ENCODE data around the gene BRD9.
A peak's percentile ranks its signal among the peaks of the same experiment; 100 is the strongest.

The BRD9 gene

GRCh38 chr5:893137-893506 lies 521 bp upstream of the BRD9 start:
- TF ChIP-seq GABPA (IDR thresholded peaks at IDR 0.05; ENCODE audit: low read depth) (no peak), SPI1 (IDR thresholded peaks at IDR 0.05; ENCODE audit: borderline replicate concordance, low read depth) (no peak), POLR2AphosphoS5 (IDR thresholded peaks at IDR 0.05; ENCODE audit: low read depth) (no peak), REST (IDR thresholded peaks at IDR 0.05; ENCODE audit: insufficient replicate concordance, low read depth) (no peak), CTCF (IDR thresholded peaks at IDR 0.05; ENCODE audit: insufficient read depth, low read length) (no peak)
- Histone ChIP-seq H3K27me3 (ENCODE audit: insufficient read depth, poor library complexity, severe bottlenecking) (no peaks in the 10 kb centered on the region), H3K4me3 (replicated peaks; ENCODE audit: insufficient read depth, low read length) (peak overlapping the region; percentile 91), H3K27ac (replicated peaks) (peak overlapping the region; percentile 70)
- no peak for DNase-seq (ENCODE audit: low read depth in 1 of 2, low spot score in 1 of 2)

- DNase-seq (ENCODE audit: low read depth in 1 of 2, low spot score in 1 of 2) = peak; percentile 11 to 25
- H3K27me3 ChIP-seq (ENCODE audit: insufficient read depth, poor library complexity, severe bottlenecking) = no peaks in the 10 kb centered on the region
- H3K4me3 ChIP-seq (replicated peaks; ENCODE audit: insufficient read depth, low read length) = peak overlapping the region; percentile 91
- H3K27ac ChIP-seq (replicated peaks) = peak overlapping the region; percentile 91
- TF ChIP-seq POLR2AphosphoS5 (IDR thresholded peaks at IDR 0.05; ENCODE audit: low read depth) (no peak; the same call in 1 of the 2 replicates), CTCF (IDR thresholded peaks at IDR 0.05; ENCODE audit: insufficient read depth, low read length) (no peak), SPI1 (IDR thresholded peaks at IDR 0.05; ENCODE audit: borderline replicate concordance, low read depth) (no peak), GABPA (IDR thresholded peaks at IDR 0.05; ENCODE audit: low read depth) (no peak), REST (IDR thresholded peaks at IDR 0.05; ENCODE audit: insufficient replicate concordance, low read depth) (no peak)
Observed at GRCh38 chr5:891837-892393, 686 bp downstream of the BRD9 start.

GRCh38 chr5:891117-891836 lies 1.3 kb downstream of the BRD9 start:
- no peaks in the 10 kb centered on the region for H3K27me3 ChIP-seq (ENCODE audit: insufficient read depth, poor library complexity, severe bottlenecking)
- no peak for TF ChIP-seq REST (IDR thresholded peaks at IDR 0.05; ENCODE audit: insufficient replicate concordance, low read depth)
- no peak for TF ChIP-seq GABPA (IDR thresholded peaks at IDR 0.05; ENCODE audit: low read depth)
- TF ChIP-seq SPI1 (IDR thresholded peaks at IDR 0.05; ENCODE audit: borderline replicate concordance, low read depth) = peak; percentile 5; the same call in 1 of the 2 replicates
- peak overlapping the region; percentile 91 for H3K4me3 ChIP-seq (replicated peaks; ENCODE audit: insufficient read depth, low read length)
- DNase-seq (ENCODE audit: low read depth in 1 of 2, low spot score in 1 of 2) = peak; percentile 34 to 66
- peak overlapping the region; percentile 91 for H3K27ac ChIP-seq (replicated peaks)

Data from HL-60 (cell line).